GM19025 (cell line): Measurements from ENCODE around the gene CUX1.
"Not testable (repeated sequence)": the region's sequence is repeated elsewhere in the genome, so short reads cannot be mapped to it uniquely, and the experiment has no call there.

ENCODE experiments used
- ATAC-seq: cut with Tn5 transposase; IDR thresholded peaks from one replicate; pipeline ENCODE4 v1.9.1; 2021; ENCODE audit warnings: mild to moderate bottlenecking, low read depth, moderate library complexity; ENCODE audit not compliant: unreplicated experiment

Gene CUX1

GRCh38 chr7:101968720-101969466 is 151.5 kb downstream of the CUX1 start:
- ATAC-seq, result no peak

GRCh38 chr7:101969997-101970585 is 152.7 kb downstream of the CUX1 start:
- ATAC-seq, result no peak

GRCh38 chr7:101970801-101971200 is 153.4 kb downstream of the CUX1 start:
- no peak for ATAC-seq

- ATAC-seq, result no peak
Observed at GRCh38 chr7:101971457-101971856, 154.0 kb downstream of the CUX1 start.

GRCh38 chr7:101972627-101973026 is 155.2 kb downstream of the CUX1 start:
- ATAC-seq, result no peak

- ATAC-seq, result no peak
Observed at GRCh38 chr7:101973130-101973529, 155.7 kb downstream of the CUX1 start.

GRCh38 chr7:101974393-101974792 is 157.0 kb downstream of the CUX1 start:
- no peak for ATAC-seq

- no peak for ATAC-seq
Observed at GRCh38 chr7:101975046-101975445, 157.6 kb downstream of the CUX1 start.

- ATAC-seq, result no peak
Observed at GRCh38 chr7:101976411-101976810, 159.0 kb downstream of the CUX1 start.

GRCh38 chr7:101977249-101977648 is 159.8 kb downstream of the CUX1 start:
- ATAC-seq, result no peak

GRCh38 chr7:101978683-101979082 is 161.3 kb downstream of the CUX1 start:
- ATAC-seq, result no peak

GRCh38 chr7:101983147-101983811 is 165.9 kb downstream of the CUX1 start:
- no peak for ATAC-seq

GRCh38 chr7:101984133-101984879 is 166.9 kb downstream of the CUX1 start:
- ATAC-seq, result no peak

- ATAC-seq, result no peak
Observed at GRCh38 chr7:101985057-101985902, 167.9 kb downstream of the CUX1 start.

- ATAC-seq, result no peak
Observed at GRCh38 chr7:101985903-101986734, 168.7 kb downstream of the CUX1 start.

GRCh38 chr7:101987494-101987893 is 170.1 kb downstream of the CUX1 start:
- no peak for ATAC-seq

GRCh38 chr7:101988060-101988459 is 170.6 kb downstream of the CUX1 start:
- not testable (repeated sequence) for ATAC-seq

- no peak for ATAC-seq
Observed at GRCh38 chr7:101988513-101988912, 171.1 kb downstream of the CUX1 start.

GRCh38 chr7:101989101-101989500 is 171.7 kb downstream of the CUX1 start:
- no peak for ATAC-seq
